GM21381 (cell line): Measurements from ENCODE around the gene ARMS2.

Experiments used
- ATAC-seq: cut with Tn5 transposase; IDR thresholded peaks from one replicate; pipeline ENCODE4 v1.9.1; 2021; ENCODE audit warnings: mild to moderate bottlenecking, moderate library complexity; ENCODE audit not compliant: unreplicated experiment

The ARMS2 gene

DNA sequence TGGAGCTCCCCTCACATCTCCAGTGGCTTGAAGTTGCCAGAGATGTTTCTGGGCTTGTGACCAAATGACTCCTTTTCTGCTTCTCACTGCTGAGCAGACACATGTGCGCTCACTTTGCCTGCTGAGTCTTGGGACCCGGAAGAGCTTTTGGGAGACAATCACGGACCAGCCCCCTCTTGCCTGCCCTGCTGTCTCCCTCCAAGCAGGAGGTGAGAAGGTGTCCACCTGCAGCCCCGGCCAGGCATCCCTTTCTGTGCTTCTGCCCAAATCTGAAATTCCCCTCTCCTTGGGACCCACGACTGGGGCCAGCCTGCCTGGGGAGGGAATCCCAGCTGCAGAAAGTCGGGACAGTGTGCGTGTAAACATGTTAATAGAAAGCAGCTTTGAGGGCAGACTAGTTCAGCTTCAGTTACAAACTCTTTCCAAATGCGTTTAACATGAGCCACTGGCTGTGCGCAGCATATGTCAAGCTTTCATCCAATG, 38.6 kb downstream of the ARMS2 start:
- ATAC-seq, result no peak

DNA sequence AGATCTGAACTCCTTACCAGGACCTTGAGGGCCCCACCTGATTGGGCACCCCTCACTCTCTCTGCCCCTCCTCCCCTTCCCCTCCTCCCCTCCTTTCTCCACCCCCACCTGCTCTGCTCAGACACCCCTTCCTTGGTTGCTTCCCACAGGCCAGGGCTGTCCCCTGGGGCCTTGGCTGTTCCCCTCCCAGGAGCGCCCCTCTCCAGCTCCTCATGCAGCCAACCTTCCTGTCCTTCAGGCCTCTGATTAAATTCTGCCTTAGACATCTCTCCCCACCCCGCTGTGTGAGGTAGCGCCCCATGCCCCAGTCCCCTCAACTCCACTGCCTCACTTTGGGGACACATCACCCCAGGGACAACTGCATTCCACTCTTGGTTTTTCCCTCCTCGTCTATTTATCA, 39.3 kb downstream of the ARMS2 start:
- no peak for ATAC-seq

DNA sequence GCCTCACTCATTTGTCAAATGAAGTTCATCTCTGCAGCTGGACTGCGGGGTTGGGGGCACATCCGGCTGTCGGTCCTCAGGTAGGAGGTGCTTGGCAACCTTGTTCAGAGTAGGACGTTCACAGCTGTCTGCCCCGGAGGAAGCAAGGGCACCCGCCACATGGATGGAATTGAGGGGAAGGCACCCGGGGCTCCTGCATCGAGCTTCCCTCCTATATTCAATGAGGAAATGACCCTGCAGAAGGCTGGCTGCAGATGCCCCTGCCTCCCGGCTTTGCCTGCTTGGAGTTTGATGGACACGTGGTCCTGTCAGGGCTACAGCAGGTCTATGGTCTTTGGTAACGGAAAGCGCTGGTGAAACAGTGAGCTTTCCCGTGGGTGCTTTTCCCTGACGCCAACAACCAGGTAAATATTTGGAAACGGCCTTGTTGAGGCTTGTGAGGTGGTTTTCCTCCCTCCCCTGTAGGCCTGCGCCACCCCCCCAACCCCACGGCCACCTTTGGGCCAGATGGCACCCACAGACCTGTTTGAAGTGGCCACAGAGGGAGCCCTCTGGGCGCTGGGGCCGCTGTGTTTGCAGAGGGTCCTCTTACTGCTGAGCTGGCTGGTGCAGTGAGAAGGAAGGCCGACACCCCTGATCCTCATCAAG, 39.8 kb downstream of the ARMS2 start:
- no peak for ATAC-seq

DNA sequence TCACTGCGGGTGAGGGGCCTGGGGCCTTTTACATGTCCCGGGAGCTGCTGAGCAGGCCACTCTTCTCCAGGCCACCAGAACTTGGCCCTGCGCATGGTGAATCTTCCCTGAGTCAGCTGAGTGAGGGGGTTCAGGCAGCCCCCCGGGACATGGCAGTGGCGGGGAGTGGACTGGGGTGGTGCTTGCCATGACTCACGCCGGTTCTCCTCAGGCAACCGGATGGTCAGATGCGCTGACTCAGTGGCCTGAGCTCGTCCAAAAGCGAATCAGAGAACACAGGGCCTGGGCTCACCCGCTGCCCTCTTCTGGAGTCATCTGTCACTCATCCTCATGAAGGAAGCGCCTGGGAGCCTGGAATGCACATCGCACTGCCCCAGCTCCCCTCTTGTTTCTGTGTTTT, 40.4 kb downstream of the ARMS2 start:
- no peak for ATAC-seq

DNA sequence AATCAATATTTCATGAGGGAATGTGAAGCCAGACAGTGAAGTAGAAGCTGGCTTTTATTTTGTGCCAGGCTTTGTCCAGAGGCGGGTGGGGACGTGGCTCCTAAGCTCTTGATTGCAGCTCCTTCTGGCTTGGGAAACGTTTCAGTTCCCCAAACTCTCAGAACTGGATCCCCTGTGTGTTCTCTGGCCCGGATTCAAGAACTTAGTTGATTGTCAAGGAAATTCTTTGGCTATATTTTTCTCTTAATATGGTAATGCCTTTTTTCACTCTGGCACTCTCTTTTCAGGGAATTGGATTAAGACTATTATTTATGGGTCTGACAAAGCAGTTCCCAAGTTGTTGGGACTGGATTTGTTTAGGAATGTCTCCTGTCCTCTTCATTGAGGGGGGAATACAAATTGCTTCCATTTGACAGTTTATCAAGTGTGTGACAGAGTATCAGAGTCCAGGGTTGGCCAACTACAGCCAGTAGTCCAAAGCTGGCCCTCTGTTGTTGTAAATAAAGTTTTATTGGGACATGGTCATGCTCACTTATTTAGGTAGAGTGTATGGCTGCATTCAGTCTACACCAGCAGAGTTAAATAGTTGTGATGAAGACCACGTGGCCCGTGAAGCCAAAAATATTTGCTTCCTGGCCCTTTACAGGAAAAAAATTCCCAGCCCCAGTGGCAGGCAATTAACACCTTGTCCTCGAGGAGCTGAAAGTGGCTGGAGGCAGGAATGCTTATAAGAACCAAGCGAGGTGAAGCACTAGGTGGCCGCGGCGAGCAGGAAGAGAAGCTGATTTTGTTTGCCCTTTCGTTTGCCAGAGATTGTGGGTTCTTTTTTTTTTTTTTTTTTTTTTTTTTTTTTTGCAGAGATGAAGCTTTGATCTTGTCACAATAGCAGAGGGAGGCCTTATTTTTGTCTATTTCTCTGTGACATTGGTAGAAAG, 41.2 kb downstream of the ARMS2 start:
- no peak for ATAC-seq

DNA sequence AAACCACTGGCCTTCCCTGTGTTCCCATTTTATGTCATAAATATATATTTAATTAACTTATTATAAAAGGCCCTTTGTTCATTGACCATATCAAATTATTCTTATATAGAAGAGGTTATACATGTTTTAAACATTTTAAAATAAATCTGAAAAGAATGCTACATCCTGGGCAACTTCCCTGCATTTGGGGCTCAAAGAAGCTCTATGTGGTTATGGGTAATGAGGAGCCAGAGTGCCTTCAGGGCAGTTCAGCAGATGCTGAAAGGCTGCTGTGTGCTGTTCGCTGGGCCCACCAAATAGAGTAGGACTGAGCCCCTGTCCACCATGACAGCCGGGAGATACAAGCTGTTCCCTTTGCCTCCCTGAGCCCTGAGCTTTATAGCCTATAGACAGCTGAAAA, 42.8 kb downstream of the ARMS2 start:
- ATAC-seq, result no peak

DNA sequence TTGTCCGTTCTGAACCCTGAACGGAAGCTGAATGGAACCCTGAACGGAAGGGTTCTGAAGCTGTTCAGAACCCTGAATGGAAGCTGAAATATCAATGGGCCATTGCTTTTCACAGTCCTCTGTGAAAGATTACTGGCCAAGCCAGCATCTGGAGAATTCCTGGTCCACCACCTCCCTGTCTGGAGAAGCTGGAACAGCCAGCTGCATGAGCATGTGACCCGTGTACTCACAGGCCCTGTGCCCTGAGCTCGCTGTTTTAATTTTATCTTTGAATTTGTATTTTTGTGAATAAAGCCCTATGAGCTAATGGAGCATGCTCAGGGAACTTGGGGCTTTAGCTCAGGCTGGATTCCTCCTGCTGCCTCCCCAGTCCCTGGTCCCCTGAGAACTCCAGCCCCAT, 44.1 kb downstream of the ARMS2 start:
- ATAC-seq, result no peak

DNA sequence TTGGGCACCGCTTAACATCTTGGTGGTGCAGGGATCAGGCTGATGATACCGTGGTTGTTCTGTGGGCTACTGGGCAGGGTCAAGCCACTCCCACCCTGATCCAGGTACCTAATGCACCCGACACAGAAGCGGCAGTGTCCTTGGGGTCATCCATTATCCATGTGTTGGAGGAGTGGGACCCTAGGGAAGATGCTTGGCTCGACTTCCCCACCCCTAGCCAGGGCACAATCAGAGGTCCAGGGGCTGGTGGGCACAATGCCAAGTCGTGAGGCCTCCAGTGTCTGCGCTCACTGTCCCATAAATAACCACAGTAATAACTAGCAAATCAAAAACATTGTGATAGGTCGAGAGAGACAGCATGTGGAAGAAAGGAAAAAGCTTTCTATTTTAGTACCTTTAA, 44.6 kb downstream of the ARMS2 start:
- ATAC-seq, result no peak

DNA sequence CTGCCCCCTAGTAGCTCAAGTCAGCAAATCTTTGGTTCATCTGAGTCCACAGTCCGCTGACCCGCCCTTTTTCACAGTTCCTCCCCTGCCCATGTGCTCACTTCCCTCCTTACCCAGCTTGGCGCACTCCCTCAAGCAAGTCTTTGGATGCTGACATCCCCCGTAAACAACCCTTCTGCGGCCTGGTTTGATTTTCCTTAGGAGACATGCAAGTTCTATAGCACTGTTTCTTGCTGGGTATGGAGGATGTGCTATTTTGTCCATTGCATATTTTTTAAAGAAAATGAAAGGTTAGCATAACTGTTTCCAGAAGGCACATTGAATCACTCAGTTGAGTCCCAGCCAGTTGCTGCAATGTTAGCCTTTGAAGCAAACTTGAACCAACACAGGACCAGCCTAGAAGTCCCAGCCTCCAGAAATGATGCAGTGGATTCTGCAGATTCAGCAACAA, 45.1 kb downstream of the ARMS2 start:
- no peak for ATAC-seq

DNA sequence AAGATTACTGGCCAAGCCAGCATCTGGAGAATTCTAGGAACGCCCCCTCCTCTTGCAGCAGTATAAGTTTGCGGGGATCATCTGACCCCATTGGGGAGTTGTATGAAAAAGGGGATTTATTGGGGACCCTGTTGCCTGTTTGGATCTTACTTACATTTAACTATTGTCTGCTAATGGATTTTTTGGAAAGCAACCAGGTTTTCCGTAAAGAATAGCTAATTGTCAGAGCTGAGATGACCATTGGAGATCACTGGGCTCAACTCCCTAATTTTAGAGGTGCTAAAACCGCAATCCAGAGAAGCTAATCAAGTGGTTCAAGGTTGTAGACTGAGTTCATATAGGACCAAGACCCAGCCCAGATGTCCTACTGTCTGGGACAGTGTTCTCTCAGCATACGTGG, 45.7 kb downstream of the ARMS2 start:
- no peak for ATAC-seq

DNA sequence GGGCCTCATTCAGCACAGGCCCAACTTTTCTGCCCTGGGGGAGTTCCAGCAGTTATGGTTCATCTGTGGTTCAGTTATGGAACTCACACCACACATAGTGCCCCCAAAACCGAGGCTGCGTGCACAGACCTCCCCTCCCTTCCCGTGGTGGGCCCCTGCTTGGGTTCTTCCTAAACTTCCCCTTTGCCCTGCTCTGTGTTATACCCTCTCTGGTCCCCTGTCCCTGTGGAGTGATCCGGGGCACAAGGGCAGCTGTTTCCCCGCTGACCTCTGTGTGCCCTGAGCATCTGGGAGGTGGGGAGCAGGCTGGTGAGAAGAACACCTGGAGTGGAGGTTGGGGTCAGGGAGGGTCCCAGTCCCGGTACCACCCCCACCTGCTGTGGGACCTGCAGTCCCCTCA, 46.3 kb downstream of the ARMS2 start:
- no peak for ATAC-seq

DNA sequence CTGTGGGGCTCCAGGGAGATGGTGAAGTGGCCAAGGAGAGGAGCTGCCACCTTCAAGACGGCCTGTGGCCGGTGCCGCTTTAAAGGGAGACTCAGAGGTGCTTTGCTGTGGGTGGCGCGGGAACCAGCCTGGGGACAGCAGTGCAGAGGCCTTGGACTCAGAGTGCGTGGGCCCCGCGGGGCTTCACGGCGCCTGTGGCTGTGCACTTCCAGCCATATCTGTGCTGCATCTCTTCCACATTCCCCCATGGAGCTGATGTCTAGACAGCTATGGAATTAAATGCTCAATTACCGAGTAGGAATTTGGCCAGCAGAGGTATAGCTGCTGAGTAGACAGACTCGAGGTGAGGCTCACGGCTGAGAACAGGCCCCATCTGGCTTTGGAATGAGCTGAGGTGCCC, 48.6 kb downstream of the ARMS2 start:
- no peak for ATAC-seq

DNA sequence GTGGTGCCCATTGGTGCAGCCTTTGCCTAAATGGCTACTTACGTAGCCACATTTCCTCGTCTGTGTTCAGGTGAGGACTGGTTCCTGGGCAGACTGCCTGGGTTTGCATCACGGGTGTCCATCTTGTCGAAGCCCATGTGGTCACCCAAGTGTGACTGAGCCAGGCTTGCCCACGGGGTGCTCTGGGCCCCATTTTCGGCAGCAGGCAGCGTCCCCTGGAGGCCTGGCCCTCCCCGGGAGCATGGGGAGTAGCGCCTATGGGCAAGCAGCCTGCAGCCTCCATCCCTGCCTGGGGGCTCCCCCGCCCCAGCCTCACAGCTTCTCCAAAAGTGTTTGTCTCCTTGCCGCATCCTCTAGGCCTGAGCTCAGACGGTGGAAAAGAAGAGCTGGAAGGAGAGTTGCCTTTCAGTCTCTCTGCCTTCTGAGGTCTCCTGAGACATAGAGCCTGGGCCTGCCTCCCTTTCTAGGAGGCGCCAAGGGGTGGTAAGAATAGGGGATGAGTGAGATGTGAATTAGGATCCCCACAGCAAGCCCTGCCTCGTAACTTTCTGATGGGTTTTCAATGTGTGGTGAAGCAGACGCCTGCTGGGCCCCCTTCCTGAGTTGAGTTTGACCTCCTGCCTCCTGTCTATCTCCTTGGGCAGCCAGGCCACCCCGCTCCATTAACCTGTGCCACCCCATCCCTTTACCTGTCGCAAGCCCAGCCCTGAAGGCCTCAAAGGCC, 49.6 kb downstream of the ARMS2 start:
- no peak for ATAC-seq

DNA sequence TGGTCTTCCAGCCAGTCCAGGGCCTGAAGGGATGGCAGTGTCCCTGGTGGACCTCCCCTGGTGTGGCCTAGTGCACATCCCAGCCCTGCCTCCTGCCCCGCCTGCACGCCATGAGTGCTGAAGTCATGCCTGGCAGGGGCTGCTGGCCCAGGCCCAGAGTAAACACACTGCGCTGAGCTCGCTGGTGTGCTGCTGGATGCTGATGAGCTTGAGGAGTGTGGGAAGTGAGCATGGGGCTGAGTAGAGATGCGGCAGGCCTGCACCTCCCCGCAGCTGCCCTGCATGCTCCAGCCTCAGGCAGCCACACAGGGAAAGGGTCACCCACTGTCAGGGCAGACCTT, 50.1 kb downstream of the ARMS2 start:
- ATAC-seq, result no peak

DNA sequence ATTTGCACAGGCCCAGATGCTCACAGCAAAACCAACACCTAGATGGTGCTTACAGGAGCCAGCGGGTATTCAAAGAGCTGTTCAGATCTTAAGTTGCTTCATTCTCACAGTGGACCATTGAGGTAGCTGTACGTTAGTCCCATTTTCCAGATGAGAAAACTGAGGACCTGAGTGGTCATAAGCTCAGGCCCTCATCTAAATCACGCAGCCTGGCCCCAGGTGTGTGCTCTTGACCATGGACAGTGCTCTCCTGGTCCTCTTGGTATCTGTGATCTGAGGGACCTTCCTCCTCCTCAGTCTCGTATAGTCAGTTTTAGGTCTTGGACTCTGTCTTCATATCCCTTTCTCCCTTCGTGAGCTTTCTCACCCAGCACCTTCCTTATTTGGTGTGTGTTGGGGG, 50.6 kb downstream of the ARMS2 start:
- ATAC-seq, result no peak

DNA sequence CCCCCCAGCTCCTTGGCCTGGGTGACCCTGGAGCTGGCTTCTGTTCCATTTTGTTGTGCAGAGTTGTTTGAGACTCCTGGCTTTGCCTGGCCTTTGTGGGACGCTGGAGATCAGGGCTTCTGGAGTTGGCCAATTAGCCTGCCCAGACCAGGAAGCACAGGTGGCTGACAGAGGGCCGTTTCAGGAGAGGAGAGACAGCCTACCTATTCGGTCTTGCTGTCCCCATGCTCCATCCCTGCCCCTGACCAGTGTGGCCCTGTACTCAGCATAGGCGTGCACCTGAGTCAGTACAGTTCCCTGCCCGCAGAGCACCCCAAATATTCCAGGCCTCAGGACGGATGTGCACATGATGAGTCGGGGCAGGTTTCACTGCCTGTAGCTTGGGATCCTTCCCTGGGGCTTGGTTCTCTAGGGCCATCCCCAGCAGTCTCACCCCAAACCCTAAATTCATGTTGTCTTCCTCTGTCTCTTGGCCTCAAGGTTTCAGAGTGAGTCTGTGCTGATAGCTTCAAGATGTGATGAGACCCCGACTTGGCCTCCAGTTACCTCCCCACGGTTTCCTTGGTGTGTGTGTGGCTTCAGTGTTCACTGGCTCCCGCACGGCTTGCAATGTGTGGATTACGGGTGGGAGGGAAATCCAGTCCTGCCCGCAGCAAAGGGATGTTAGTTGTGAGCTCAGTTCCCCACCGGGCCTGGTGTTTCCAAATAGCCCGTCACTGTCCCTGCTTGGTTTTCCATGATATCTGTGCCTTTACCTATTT, 51.6 kb downstream of the ARMS2 start:
- no peak for ATAC-seq
